GM19455 (cell line): ENCODE results near the gene SLC38A7.
A peak's percentile ranks its signal among the peaks of the same experiment; 100 is the strongest.
"Not testable (repeated sequence)": the region's sequence is repeated elsewhere in the genome, so short reads cannot be mapped to it uniquely, and the experiment has no call there.

Experiments
- ATAC-seq: cut with Tn5 transposase; IDR thresholded peaks from one replicate; pipeline ENCODE4 v1.9.1; 2021; ENCODE audit not compliant: unreplicated experiment

The SLC38A7 gene

GRCh38 chr16:58684354-58685083 lies at the start of gene SLC38A7:
SLC38A7 (minus strand) TSS chr16:58684770; CDS start chr16:58680126, 4,644 bp downstream.
- ATAC-seq: peak; percentile 95

DNA sequence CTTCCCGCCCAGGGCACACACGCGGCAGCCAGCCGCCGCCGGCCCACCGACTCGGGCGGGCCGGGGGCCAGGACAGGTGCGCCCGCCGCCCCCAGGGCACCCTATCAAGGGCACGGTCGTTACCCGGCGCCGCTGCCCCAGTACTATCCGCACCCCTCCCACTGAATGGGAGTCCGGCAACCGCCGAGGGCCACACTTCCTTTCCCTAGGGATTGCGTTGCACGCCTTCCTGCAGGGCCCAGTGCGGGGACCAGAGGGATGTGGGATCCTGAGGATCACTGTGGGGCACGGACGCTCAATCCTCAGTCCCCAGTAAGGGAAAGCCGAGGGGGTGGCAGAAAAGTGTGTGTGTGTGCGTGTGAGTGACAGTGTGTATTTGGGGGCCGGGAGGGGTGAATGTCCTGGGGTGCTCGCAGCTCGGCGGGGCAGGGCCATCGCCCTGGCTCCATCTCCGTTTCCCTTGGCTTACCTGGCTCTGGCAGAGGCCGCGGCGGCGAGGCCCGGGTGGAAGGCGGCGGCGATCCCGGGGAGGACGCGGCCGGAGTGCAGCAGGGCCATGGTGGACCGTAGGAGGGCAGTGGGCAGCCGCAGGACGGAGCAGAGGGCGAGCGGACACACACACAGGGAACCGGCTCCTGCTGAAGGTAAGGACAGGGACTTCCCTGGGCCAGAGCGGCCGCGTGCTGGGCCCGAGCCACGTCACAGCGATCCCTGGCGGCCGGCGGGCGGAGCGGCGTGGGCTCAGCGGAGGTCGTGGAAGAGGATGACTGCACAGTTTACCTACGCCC lies 49.3 kb upstream of the SLC38A7 start, which contains the start of gene GOT2:
Gene GOT2 (minus strand): TSS at position 646 of the 788 bp plus-strand sequence. CDS start 88 bp downstream, at position 558.
- peak; percentile 98 for ATAC-seq

- no peak for ATAC-seq
These were observed 48.7 kb upstream of the SLC38A7 start for GRCh38 chr16:58733248-58733670.

- ATAC-seq: peak; percentile 31
These were observed 48.1 kb upstream of the SLC38A7 start for GRCh38 chr16:58732545-58733247.

DNA sequence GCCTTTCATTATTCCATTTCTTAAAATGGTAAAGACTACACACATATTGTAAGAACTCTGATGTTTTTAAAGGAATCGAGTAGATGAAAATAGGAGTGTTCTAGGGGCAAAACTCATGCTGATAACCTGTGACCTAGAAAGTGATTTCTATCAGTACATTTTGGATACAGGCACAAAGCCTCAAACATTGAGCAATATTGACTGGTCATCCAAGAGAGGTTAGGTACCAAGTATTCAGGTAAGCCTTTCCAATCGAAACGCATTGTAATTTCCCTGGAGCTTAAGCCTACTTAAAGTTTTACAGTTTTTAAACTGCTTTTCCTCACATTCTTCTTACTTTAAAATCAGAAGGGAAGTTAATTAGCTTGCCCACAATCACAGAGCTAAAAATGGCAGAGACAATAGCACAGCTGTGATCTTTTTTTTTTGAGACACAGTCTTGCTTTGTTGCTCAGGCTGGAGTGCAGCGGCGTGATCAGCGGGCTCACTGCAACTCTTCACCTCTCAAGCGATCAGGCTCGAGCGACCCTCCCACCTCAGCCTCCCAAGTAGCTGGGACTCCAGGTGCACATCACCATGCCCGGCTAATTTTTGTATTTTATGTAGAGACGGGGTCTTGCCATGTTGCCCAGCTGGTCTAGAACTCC lies 46.3 kb upstream of the SLC38A7 start:
- ATAC-seq: no peak

GRCh38 chr16:58727796-58728568 lies 43.4 kb upstream of the SLC38A7 start:
- ATAC-seq: no peak

DNA sequence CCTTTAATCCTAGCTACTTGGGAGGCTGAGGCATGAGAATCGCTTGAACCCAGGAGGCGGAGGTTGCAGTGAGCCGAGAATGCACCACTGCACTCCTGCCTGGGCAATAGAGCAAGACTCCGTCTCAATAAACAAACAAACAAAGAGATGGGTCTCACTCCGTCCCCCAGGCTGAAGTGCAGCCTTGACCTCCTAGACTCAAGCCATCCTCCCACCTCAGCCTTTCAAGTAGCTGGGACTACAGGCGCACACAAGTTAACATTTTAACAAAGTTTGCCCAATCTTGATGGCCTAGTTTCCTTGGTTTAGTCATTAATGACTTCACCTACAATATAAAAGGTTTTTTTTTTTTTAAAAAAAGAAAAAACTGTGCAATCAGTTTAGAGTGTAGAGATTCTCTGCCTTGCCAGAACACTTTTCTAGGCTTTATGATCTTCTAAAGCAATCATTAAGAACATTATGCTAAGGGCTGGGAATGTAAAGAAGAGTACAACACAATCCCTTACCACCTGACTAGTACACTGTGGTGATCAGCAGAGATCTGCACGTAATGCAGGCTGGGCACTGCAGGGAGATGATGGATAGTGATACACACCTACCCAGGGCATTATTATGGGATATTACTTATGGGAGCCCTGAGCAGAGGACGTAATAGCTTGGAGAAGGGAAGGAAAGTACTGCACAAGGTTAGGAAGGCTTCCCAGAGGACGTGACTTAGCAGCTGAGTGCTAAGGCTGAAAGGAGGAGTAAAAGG lies 42.6 kb upstream of the SLC38A7 start:
- ATAC-seq: no peak

- no peak for ATAC-seq
These were observed 38.5 kb upstream of the SLC38A7 start for GRCh38 chr16:58723109-58723508.

DNA sequence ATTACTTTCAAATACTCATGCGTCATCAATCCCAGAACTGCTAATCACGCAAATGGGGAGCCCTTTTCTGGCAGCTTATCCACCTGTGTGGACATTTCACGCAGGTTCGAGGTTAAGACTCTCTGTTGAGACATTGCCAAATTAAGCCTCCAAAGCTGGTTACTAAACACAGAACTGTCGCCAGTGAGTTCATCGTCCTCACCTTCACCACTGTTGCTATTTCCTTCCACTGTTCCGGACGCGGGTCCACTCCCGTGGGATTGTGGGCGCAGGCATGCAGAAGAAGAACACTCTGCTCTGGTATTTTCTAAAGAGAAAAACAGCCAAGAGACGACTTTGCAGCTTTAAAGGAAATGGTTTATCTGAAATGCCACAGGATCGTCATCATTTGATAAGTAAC lies 33.4 kb upstream of the SLC38A7 start:
- ATAC-seq: no peak

- ATAC-seq: no peak
These were observed 31.9 kb upstream of the SLC38A7 start for GRCh38 chr16:58716468-58716867.

GRCh38 chr16:58713742-58714141 lies 29.2 kb upstream of the SLC38A7 start:
- ATAC-seq: no peak

- ATAC-seq: no peak
These were observed 24.8 kb upstream of the SLC38A7 start for GRCh38 chr16:58709333-58709732.

- ATAC-seq: no peak
These were observed 14.6 kb upstream of the SLC38A7 start for GRCh38 chr16:58699151-58699550.

DNA sequence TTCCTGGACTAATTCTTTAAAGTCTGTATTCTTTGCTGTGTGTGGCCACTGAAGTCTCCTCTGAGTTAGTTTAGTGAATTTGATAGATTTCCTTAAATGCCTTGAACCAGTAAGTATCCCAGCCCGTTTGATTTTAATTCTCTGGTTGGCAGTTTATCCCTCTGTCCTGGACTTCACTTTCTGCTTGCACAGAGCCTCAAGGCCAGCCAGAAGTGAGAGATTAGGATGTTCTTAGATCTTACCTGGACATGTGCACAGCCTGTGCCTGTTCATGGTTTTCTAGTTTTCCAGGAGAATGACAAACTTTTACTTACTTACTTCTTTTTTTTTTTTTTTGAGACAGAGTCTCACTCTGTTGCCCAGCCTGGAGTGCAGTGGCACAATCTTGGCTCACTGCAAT lies 10.8 kb upstream of the SLC38A7 start:
- no peak for ATAC-seq

GRCh38 chr16:58692450-58692849 lies 7.9 kb upstream of the SLC38A7 start:
- no peak for ATAC-seq

- ATAC-seq: not testable (repeated sequence)
These were observed 2.6 kb upstream of the SLC38A7 start for GRCh38 chr16:58686985-58687706.

- ATAC-seq: no peak
These were observed 497 bp upstream of the SLC38A7 start for GRCh38 chr16:58685084-58685449.

DNA sequence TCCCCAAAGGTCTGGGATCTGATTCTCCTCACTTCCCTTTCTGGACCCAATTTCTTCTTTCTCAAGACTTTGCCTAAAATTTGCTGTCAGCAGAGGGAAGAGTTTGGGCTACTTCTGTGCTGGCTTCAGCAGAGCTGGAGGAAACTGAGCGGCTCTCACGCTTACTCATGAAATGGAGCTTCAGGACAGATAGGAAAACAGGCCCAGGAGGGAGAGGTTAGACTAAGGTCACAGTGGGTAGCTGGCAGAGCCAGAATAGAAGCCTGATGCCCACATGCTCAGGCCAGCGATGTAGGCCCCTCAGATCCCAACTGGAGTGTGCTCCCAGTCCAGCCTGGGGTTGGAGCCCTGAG lies 593 bp downstream of the SLC38A7 start:
- no peak for ATAC-seq

GRCh38 chr16:58679763-58680162 lies 4.8 kb downstream of the SLC38A7 start:
- no peak for ATAC-seq
